A204.1 (cell line): Measurements from ENCODE around the gene PGLYRP4.

Source experiments
- FAIRE-seq: peaks from 2 replicates; lab custom pipeline; 2012; peaks lifted over from hg19 to GRCh38; lab: Jason Lieb, UNC

The PGLYRP4 gene

GRCh38 chr1:153348511-153349362, at the start of gene PGLYRP4:
Gene PGLYRP4 (minus strand): TSS chr1:153348841. CDS start chr1:153347932, 909 bp downstream.
- no peak for FAIRE-seq

GRCh38 chr1:153397924-153398651, 49.4 kb upstream of the PGLYRP4 start:
- no peak for FAIRE-seq

GRCh38 chr1:153397051-153397923, 48.6 kb upstream of the PGLYRP4 start:
- FAIRE-seq: no peak

GRCh38 chr1:153396461-153396860, 47.8 kb upstream of the PGLYRP4 start:
- no peak for FAIRE-seq

- no peak for FAIRE-seq
These were observed 47.1 kb upstream of the PGLYRP4 start for GRCh38 chr1:153395776-153396175.

GRCh38 chr1:153395136-153395685, 46.6 kb upstream of the PGLYRP4 start:
- FAIRE-seq: no peak

GRCh38 chr1:153394391-153394790, 45.8 kb upstream of the PGLYRP4 start:
- no peak for FAIRE-seq

- FAIRE-seq: no peak
These were observed 45.3 kb upstream of the PGLYRP4 start for GRCh38 chr1:153393926-153394325.

GRCh38 chr1:153392822-153393221, 44.2 kb upstream of the PGLYRP4 start:
- no peak for FAIRE-seq

GRCh38 chr1:153392258-153392657, 43.6 kb upstream of the PGLYRP4 start:
- FAIRE-seq: no peak

GRCh38 chr1:153390938-153391710, 42.5 kb upstream of the PGLYRP4 start, which contains the start of gene S100A8:
Gene S100A8 (minus strand): TSS chr1:153391073. CDS start chr1:153390535, 538 bp downstream.
- no peak for FAIRE-seq

- no peak for FAIRE-seq
These were observed 41.6 kb upstream of the PGLYRP4 start for GRCh38 chr1:153389973-153390879.

GRCh38 chr1:153389401-153389800, 40.8 kb upstream of the PGLYRP4 start:
- no peak for FAIRE-seq

GRCh38 chr1:153387785-153388184, 39.1 kb upstream of the PGLYRP4 start:
- no peak for FAIRE-seq

- FAIRE-seq: no peak
These were observed 38.4 kb upstream of the PGLYRP4 start for GRCh38 chr1:153387001-153387400.

- no peak for FAIRE-seq
These were observed 37.9 kb upstream of the PGLYRP4 start for GRCh38 chr1:153386500-153386901.

- no peak for FAIRE-seq
These were observed 36.4 kb upstream of the PGLYRP4 start for GRCh38 chr1:153384958-153385580.

- FAIRE-seq: no peak
These were observed 32.1 kb upstream of the PGLYRP4 start for GRCh38 chr1:153380711-153381110.

- FAIRE-seq: no peak
These were observed 30.9 kb upstream of the PGLYRP4 start for GRCh38 chr1:153379591-153379990.

- FAIRE-seq: no peak
These were observed 26.9 kb upstream of the PGLYRP4 start, which contains the start of gene S100A12 for GRCh38 chr1:153375511-153375910. Gene S100A12 (minus strand): TSS chr1:153375621. CDS start chr1:153374592, 1,029 bp downstream.
